ENCODE measurements around the gene TMEM204.

Gene TMEM204

DNA sequence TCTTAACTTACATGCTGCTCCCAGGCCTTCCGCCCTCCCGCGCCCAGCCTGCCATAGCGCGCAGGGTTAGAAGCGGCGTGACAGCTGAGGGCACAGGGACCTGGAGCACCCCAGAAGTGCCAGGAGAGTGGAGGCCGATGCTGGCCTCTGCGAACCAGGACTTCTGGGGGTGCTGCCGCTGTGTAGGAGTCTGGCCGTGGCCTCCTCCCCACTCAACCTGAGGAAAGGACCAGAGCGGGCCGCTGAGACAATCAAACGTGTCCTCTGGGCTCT lies 1.9 kb upstream of the TMEM204 start:
- ATAC-seq = peak; percentile 7
- TF ChIP-seq ZFP3 (CRISPR knock-in tag; IDR thresholded peaks at IDR 0.05) = 0 out of 2 replicates have a peak, but pooled peaks have one; percentile 26
- no peak for TF ChIP-seq ISL1 (CRISPR knock-in tag; IDR thresholded peaks at IDR 0.05)

GRCh38 chr16:1532081-1532760 lies 1.2 kb upstream of the TMEM204 start:
- ATAC-seq = peak; percentile 19
- no peak for TF ChIP-seq RARB (CRISPR knock-in tag; IDR thresholded peaks at IDR 0.05)
- TF ChIP-seq, protein P1, sequence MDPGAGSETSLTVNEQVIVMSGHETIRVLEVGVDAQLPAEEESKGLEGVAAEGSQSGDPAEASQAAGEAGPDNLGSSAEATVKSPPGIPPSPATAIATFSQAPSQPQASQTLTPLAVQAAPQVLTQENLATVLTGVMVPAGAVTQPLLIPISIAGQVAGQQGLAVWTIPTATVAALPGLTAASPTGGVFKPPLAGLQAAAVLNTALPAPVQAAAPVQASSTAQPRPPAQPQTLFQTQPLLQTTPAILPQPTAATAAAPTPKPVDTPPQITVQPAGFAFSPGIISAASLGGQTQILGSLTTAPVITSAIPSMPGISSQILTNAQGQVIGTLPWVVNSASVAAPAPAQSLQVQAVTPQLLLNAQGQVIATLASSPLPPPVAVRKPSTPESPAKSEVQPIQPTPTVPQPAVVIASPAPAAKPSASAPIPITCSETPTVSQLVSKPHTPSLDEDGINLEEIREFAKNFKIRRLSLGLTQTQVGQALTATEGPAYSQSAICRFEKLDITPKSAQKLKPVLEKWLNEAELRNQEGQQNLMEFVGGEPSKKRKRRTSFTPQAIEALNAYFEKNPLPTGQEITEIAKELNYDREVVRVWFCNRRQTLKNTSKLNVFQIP (CRISPR knock-in tag; IDR thresholded peaks at IDR 0.05; ENCODE audit: borderline replicate concordance, low read depth) = no peak
- TF ChIP-seq ZNF70 (CRISPR knock-in tag; IDR thresholded peaks at IDR 0.05) = no peak
- TF ChIP-seq, protein P2, sequence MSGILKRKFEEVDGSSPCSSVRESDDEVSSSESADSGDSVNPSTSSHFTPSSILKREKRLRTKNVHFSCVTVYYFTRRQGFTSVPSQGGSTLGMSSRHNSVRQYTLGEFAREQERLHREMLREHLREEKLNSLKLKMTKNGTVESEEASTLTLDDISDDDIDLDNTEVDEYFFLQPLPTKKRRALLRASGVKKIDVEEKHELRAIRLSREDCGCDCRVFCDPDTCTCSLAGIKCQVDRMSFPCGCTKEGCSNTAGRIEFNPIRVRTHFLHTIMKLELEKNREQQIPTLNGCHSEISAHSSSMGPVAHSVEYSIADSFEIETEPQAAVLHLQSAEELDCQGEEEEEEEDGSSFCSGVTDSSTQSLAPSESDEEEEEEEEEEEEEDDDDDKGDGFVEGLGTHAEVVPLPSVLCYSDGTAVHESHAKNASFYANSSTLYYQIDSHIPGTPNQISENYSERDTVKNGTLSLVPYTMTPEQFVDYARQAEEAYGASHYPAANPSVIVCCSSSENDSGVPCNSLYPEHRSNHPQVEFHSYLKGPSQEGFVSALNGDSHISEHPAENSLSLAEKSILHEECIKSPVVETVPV (CRISPR knock-in tag; IDR thresholded peaks at IDR 0.05) = no peak
- TF ChIP-seq ARNTL (CRISPR knock-in tag; IDR thresholded peaks at IDR 0.05; ENCODE audit: borderline replicate concordance, low read depth) = no peak
- no peak for TF ChIP-seq ISL1 (CRISPR knock-in tag; IDR thresholded peaks at IDR 0.05)
- TF ChIP-seq, protein P3, sequence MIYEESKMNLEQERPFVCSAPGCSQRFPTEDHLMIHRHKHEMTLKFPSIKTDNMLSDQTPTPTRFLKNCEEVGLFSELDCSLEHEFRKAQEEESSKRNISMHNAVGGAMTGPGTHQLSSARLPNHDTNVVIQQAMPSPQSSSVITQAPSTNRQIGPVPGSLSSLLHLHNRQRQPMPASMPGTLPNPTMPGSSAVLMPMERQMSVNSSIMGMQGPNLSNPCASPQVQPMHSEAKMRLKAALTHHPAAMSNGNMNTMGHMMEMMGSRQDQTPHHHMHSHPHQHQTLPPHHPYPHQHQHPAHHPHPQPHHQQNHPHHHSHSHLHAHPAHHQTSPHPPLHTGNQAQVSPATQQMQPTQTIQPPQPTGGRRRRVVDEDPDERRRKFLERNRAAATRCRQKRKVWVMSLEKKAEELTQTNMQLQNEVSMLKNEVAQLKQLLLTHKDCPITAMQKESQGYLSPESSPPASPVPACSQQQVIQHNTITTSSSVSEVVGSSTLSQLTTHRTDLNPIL (CRISPR knock-in tag; IDR thresholded peaks at IDR 0.05; ENCODE audit: low read depth) = no peak
- no peak for TF ChIP-seq BACH2 (CRISPR knock-in tag; IDR thresholded peaks at IDR 0.05; ENCODE audit: borderline replicate concordance)
- TF ChIP-seq ZNF565 (CRISPR knock-in tag; conservative IDR thresholded peaks at IDR 0.05; ENCODE audit: low read depth) = no peak
- no peak for TF ChIP-seq ZNF8 (CRISPR knock-in tag; IDR thresholded peaks at IDR 0.05)
- TF ChIP-seq CSDC2 (CRISPR knock-in tag; IDR thresholded peaks at IDR 0.05) = no peak
- no peak for TF ChIP-seq PATZ1 (CRISPR knock-in tag; IDR thresholded peaks at IDR 0.05; ENCODE audit: borderline replicate concordance)

DNA sequence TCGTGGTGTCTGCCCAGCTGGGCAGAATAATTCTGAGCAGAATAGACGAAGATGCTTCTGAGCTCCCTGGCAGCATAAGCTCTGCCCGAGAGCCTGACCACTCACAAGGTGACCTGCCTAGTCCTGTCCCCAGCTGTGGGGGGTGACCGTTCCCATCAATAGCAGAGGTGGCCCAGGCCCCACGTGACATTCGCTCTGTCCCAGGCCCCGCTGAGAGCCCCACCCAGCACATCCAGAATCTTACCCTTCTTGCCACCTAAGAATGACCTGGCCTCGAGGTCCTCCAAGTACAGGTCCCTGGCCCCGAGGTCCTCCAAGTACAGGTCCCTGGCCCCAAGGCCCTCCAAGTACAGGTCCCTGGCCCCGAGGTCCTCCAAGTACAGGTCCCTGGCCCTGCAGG lies 695 bp upstream of the TMEM204 start:
- ATAC-seq = peak; percentile 1; the same call in 1 of the 3 replicates
- TF ChIP-seq PATZ1 (CRISPR knock-in tag; IDR thresholded peaks at IDR 0.05; ENCODE audit: borderline replicate concordance) (no peak), ZFP3 (CRISPR knock-in tag; IDR thresholded peaks at IDR 0.05) (no peak), PPARA (CRISPR knock-in tag; IDR thresholded peaks at IDR 0.05; ENCODE audit: borderline replicate concordance) (no peak), GLIS3 (CRISPR knock-in tag; IDR thresholded peaks at IDR 0.05) (no peak), ISL1 (CRISPR knock-in tag; IDR thresholded peaks at IDR 0.05) (no peak), SNAI2 (CRISPR knock-in tag; IDR thresholded peaks at IDR 0.05) (no peak), BACH2 (CRISPR knock-in tag; IDR thresholded peaks at IDR 0.05; ENCODE audit: borderline replicate concordance) (no peak), ZNF8 (CRISPR knock-in tag; IDR thresholded peaks at IDR 0.05) (no peak), TOX (CRISPR knock-in tag; IDR thresholded peaks at IDR 0.05; ENCODE audit: borderline replicate concordance) (no peak), ZFP30 (CRISPR knock-in tag; IDR thresholded peaks at IDR 0.05) (no peak), RARB (CRISPR knock-in tag; IDR thresholded peaks at IDR 0.05) (no peak)
- TF ChIP-seq, protein P1 (CRISPR knock-in tag; IDR thresholded peaks at IDR 0.05; ENCODE audit: borderline replicate concordance, low read depth) = no peak
- TF ChIP-seq, protein P3 (CRISPR knock-in tag; IDR thresholded peaks at IDR 0.05; ENCODE audit: low read depth) = no peak
